ENCODE data around the gene PNPLA5. TPM values are rescaled to one million over a fixed set of nuclear protein-coding genes. Genes with fewer than 3 reads are reported as not detected.
"Not testable (repeated sequence)": the region's sequence is repeated elsewhere in the genome, so short reads cannot be mapped to it uniquely, and the experiment has no call there.

The PNPLA5 gene
- total and polyA plus RNA-seq, 4 donors = not detected

DNA sequence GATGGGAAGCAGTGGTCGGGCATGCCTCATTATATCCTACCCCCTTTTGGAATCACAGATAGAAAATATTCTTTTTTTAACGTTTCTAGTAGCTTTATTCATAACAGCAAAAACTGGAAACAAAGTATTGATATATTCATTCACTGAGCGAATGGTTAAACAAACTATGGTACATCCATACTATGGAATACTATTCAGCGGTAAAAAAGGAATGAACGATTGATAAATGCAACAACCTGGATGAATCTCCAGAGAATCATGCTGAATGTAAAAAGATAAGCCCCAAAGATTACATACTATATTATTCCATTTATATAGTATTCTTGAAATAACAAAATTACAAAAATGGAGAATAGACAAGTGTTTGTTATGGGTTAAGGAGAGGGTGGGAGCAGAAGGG lies 22.0 kb downstream of the PNPLA5 start:
- Histone ChIP-seq H3K9me3 (ENCODE audit: control insufficient read depth in 4 of 4, low read length in 3 of 4) (no peaks in the 10 kb centered on the region), H3K27me3 (ENCODE audit: control insufficient read depth in 4 of 4, insufficient read depth in 4 of 4, low read length in 3 of 4) (peaks cover 0 to 8% (median 0%) of the 10 kb centered on the region in 4 donors), H3K4me3 (ENCODE audit: low read depth in 1 of 3, low read length in 3 of 3) (no peak overlapping the region), H3K4me1 (ENCODE audit: control insufficient read depth in 4 of 4, insufficient read depth in 4 of 4, low read length in 3 of 4) (no peaks in the 10 kb centered on the region), H3K9ac (ENCODE audit: low read depth in 1 of 2, low read length in 2 of 2) (no peak overlapping the region), H3K27ac (ENCODE audit: low read depth in 1 of 2, low read length in 2 of 2) (no peak overlapping the region), H3K36me3 (ENCODE audit: control insufficient read depth in 4 of 4, insufficient read depth in 3 of 4, low read depth in 1 of 4, low read length in 3 of 4) (no peaks in the 10 kb centered on the region)
- DNase-seq (ENCODE audit: low spot score) = no peak
- 81% methylated on average over 5 of the region's 5 CpGs for WGBS
- TF ChIP-seq NR2F2 (IDR thresholded peaks at IDR 0.05) (no peak), SP1 (IDR thresholded peaks at IDR 0.05) (no peak), GABPA (IDR thresholded peaks at IDR 0.05 in 1 of 2, conservative IDR thresholded peaks at IDR 0.05 in 1 of 2) (no peak), JUND (IDR thresholded peaks at IDR 0.05) (no peak), MAX (IDR thresholded peaks at IDR 0.05) (no peak), FOXA2 (IDR thresholded peaks at IDR 0.05) (no peak), EGR1 (IDR thresholded peaks at IDR 0.05; ENCODE audit: low read depth in 2 of 2) (no peak), RXRA (IDR thresholded peaks at IDR 0.05) (no peak), HNF4G (IDR thresholded peaks at IDR 0.05) (no peak), TAF1 (conservative IDR thresholded peaks at IDR 0.05) (no peak), FOXA1 (IDR thresholded peaks at IDR 0.05) (no peak), RAD21 (IDR thresholded peaks at IDR 0.05) (no peak), HNF4A (conservative IDR thresholded peaks at IDR 0.05) (no peak), YY1 (IDR thresholded peaks at IDR 0.05) (no peak)
- TF ChIP-seq, protein P1, sequence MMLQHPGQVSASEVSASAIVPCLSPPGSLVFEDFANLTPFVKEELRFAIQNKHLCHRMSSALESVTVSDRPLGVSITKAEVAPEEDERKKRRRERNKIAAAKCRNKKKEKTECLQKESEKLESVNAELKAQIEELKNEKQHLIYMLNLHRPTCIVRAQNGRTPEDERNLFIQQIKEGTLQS (IDR thresholded peaks at IDR 0.05) = no peak
- TF ChIP-seq, protein P2, sequence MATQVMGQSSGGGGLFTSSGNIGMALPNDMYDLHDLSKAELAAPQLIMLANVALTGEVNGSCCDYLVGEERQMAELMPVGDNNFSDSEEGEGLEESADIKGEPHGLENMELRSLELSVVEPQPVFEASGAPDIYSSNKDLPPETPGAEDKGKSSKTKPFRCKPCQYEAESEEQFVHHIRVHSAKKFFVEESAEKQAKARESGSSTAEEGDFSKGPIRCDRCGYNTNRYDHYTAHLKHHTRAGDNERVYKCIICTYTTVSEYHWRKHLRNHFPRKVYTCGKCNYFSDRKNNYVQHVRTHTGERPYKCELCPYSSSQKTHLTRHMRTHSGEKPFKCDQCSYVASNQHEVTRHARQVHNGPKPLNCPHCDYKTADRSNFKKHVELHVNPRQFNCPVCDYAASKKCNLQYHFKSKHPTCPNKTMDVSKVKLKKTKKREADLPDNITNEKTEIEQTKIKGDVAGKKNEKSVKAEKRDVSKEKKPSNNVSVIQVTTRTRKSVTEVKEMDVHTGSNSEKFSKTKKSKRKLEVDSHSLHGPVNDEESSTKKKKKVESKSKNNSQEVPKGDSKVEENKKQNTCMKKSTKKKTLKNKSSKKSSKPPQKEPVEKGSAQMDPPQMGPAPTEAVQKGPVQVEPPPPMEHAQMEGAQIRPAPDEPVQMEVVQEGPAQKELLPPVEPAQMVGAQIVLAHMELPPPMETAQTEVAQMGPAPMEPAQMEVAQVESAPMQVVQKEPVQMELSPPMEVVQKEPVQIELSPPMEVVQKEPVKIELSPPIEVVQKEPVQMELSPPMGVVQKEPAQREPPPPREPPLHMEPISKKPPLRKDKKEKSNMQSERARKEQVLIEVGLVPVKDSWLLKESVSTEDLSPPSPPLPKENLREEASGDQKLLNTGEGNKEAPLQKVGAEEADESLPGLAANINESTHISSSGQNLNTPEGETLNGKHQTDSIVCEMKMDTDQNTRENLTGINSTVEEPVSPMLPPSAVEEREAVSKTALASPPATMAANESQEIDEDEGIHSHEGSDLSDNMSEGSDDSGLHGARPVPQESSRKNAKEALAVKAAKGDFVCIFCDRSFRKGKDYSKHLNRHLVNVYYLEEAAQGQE (IDR thresholded peaks at IDR 0.05) = no peak
- TF ChIP-seq, protein P3, sequence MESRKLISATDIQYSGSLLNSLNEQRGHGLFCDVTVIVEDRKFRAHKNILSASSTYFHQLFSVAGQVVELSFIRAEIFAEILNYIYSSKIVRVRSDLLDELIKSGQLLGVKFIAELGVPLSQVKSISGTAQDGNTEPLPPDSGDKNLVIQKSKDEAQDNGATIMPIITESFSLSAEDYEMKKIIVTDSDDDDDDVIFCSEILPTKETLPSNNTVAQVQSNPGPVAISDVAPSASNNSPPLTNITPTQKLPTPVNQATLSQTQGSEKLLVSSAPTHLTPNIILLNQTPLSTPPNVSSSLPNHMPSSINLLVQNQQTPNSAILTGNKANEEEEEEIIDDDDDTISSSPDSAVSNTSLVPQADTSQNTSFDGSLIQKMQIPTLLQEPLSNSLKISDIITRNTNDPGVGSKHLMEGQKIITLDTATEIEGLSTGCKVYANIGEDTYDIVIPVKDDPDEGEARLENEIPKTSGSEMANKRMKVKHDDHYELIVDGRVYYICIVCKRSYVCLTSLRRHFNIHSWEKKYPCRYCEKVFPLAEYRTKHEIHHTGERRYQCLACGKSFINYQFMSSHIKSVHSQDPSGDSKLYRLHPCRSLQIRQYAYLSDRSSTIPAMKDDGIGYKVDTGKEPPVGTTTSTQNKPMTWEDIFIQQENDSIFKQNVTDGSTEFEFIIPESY (IDR thresholded peaks at IDR 0.05) = no peak
- TF ChIP-seq, protein P4, sequence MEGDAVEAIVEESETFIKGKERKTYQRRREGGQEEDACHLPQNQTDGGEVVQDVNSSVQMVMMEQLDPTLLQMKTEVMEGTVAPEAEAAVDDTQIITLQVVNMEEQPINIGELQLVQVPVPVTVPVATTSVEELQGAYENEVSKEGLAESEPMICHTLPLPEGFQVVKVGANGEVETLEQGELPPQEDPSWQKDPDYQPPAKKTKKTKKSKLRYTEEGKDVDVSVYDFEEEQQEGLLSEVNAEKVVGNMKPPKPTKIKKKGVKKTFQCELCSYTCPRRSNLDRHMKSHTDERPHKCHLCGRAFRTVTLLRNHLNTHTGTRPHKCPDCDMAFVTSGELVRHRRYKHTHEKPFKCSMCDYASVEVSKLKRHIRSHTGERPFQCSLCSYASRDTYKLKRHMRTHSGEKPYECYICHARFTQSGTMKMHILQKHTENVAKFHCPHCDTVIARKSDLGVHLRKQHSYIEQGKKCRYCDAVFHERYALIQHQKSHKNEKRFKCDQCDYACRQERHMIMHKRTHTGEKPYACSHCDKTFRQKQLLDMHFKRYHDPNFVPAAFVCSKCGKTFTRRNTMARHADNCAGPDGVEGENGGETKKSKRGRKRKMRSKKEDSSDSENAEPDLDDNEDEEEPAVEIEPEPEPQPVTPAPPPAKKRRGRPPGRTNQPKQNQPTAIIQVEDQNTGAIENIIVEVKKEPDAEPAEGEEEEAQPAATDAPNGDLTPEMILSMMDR (IDR thresholded peaks at IDR 0.05; ENCODE audit: low read depth, low read length, missing input control) = no peak

GRCh38 chr22:43869001-43869400 lies 22.8 kb downstream of the PNPLA5 start:
- not testable (repeated sequence) for H3K27ac ChIP-seq (ENCODE audit: low read depth in 1 of 2, low read length in 2 of 2); H3K9me3 ChIP-seq (ENCODE audit: control insufficient read depth in 4 of 4, low read length in 3 of 4); DNase-seq (ENCODE audit: low spot score); H3K27me3 ChIP-seq (ENCODE audit: control insufficient read depth in 4 of 4, insufficient read depth in 4 of 4, low read length in 3 of 4); H3K4me3 ChIP-seq (ENCODE audit: low read depth in 1 of 3, low read length in 3 of 3); H3K36me3 ChIP-seq (ENCODE audit: control insufficient read depth in 4 of 4, insufficient read depth in 3 of 4, low read depth in 1 of 4, low read length in 3 of 4); H3K4me1 ChIP-seq (ENCODE audit: control insufficient read depth in 4 of 4, insufficient read depth in 4 of 4, low read length in 3 of 4); H3K9ac ChIP-seq (ENCODE audit: low read depth in 1 of 2, low read length in 2 of 2)
- WGBS = 75% methylated on average over 4 of the region's 4 CpGs

Data from liver (tissue), 9 donors.